Right cardiac atrium (tissue), 5 donors: ENCODE results near the gene SYT15. TPM values are rescaled to one million over a fixed set of nuclear protein-coding genes. Genes with fewer than 3 reads are reported as not detected.
"Not testable (repeated sequence)": the region's sequence is repeated elsewhere in the genome, so short reads cannot be mapped to it uniquely, and the experiment has no call there.

ENCODE experiments used
- ATAC-seq, 2 donors: fragments of 200-7000 bp; cut with Tn5 transposase; one replicate each; pipeline versions ENCODE4 v1.8.0 to v1.9.1; 2020; ENCODE audit warnings: moderate library complexity in 2 of 2, mild to moderate bottlenecking in 1 of 2
- DNase-seq, 3 donors: peaks; one replicate each; pipeline ENCODE4 v3.0.0-alpha.2; 2020
- H3K27ac ChIP-seq: one replicate; pipeline ENCODE4 v1.5.1; 2013; ENCODE audit warnings: mild to moderate bottlenecking, low read length, control low read depth, moderate library complexity
- H3K27me3 ChIP-seq: one replicate; pipeline ENCODE4 v1.6.1; 2013; ENCODE audit not compliant: control insufficient read depth, insufficient read depth
- H3K4me1 ChIP-seq: one replicate; pipeline ENCODE4 v1.6.1; 2013; ENCODE audit warnings: low read length; ENCODE audit not compliant: control insufficient read depth, insufficient read depth
- H3K4me3 ChIP-seq: one replicate; pipeline ENCODE4 v1.5.1; 2013; ENCODE audit warnings: low read length, control low read depth
- H3K9me3 ChIP-seq: one replicate; pipeline ENCODE4 v1.6.1; 2013; ENCODE audit warnings: low read length; ENCODE audit not compliant: control insufficient read depth
- WGBS: extraction: QIAGEN DNeasy Blood & Tissue Kit; methylation state at CpG from one replicate; pipeline ENCODE4 v1.1.7; 2013; 5-methylcytosine and 5-hydroxymethylcytosine counted together
- intact Hi-C, 4 donors: fragments of 100-400 bp; cut with DNase I; formaldehyde crosslinking; loops; one replicate each; pipeline versions ENCODE4 v1.11.0 to v1.14.0; 2022 to 2023
- polyA plus RNA-seq: library from polyadenylated mRNA; stranded (reverse); fragments of 200-250 nt; gene quantifications from one replicate; pipeline ENCODE4 v1.2.3, GENCODE V29; 2013
- total RNA-seq, 4 donors: library from RNA; stranded (reverse); fragmentation: NEBNext Ultra II Directional; extraction: Animal tissue kit (Norgen Biotek cat#: 25700); gene quantifications; one replicate each; pipeline ENCODE4 v1.2.1, GENCODE V29; 2021
- donor health status: healthy with polysubstance abuse.
- donor health status: DM: no; HTN: yes; CAD: no.
- donor health status: DM: no; HTN: no; CAD: no.
- donor health status: DM: no; HTN: yes; CAD: no; lungs with severe emphysema.
- donor health status: DM: yes; HTN: yes; CAD: no.

The SYT15 gene
- total and polyA plus RNA-seq, 5 donors: 2.6 to 4.1 (median 3.3) TPM

DNA sequence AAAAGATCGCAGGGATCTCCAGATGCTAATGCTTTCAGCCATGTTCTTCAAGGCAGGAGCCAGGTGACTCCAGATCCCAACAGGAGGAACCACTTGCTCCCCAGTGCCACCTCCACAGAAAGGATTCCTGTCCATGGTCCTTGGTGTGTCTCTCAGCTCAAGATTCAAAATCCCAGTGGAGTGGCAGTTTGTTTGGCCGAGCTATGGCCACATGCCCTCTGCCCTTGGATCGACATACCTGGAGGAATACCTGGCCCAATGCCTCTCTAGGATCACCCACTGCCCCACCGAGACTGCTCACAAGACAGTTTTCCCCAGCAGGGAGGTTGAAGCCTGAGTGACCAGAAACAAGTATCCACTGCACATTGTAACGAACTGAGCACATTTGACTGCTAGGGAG lies 18.5 kb upstream of the SYT15 start:
- ATAC-seq (no peak), DNase-seq (peak in 2 of 3 donors; percentile 13 to 33)
- H3K4me1 ChIP-seq: no peaks in the 10 kb centered on the region
- no peak overlapping the region for H3K4me3 ChIP-seq
- no peaks in the 10 kb centered on the region for H3K27me3 ChIP-seq
- no peak overlapping the region for H3K27ac ChIP-seq
- no peaks in the 10 kb centered on the region for H3K9me3 ChIP-seq
- WGBS: 75% methylated on average over 5 of the region's 5 CpGs
- intact Hi-C loops: no loop called here

DNA sequence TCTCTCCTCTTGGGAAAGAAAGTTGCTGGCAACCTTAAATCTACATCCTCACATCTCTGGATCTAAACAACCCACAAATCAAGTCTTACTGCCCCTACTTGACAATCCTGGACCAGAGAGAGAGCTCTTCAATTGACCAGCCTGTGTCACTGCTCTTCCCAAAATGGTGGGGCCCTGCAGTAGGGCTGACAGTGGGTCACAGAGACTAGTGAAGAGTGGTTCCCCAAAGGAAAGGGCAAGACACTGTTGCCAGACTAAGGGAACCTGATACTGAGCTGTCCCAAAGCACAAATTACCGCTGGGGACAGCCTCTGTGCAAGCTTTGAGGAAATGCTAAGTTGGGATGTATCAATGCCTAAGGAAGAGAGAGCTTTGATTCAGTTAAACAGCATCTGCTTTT lies 18.0 kb upstream of the SYT15 start:
- no peaks in the 10 kb centered on the region for H3K9me3 ChIP-seq
- no peaks in the 10 kb centered on the region for H3K27me3 ChIP-seq
- DNase-seq (peak in 1 of 3 donors; percentile 3), ATAC-seq (no peak)
- H3K4me1 ChIP-seq: no peaks in the 10 kb centered on the region
- H3K27ac ChIP-seq: no peak overlapping the region
- intact Hi-C loops: no loop called here
- H3K4me3 ChIP-seq: no peak overlapping the region
- 70% methylated on average over 1 of the region's 1 CpG for WGBS

DNA sequence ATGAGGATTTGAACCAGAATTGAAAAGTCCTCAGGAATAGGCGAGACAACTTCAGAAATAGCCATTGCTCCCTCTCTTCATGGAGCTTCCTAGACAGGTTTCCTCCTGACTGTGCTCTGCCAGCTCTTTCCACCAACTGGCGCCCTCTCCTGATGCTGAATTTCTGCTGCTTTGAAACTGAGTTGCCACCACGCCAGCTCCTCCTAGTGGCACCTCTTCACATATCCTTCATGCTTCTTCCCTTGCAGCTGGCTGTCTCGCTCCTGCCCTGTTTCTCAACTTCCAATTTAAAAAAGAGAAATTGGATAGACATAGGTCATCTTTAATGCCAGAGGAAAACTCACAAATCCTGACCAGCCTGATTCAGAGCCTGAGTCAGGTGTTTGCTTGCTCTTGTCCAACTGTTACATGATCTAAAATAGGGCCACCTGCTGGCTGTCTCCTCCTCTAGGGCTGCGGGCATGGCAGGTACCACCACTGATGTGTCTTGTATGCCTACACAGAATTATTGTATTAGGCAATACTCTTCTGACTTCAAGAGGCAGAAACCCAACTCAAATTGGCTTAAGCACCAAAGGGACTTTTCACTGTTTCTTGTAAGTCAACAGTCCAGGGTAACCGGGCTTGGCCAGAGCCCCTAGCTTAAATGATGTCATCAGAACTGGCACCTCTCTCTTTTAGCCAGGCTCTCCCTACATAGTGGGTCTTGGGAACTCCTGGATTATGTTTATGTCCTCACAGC lies 13.2 kb upstream of the SYT15 start:
- H3K27me3 ChIP-seq, H3K27ac ChIP-seq, H3K9me3 ChIP-seq, intact Hi-C loops, H3K4me3 ChIP-seq, H3K4me1 ChIP-seq: not testable (repeated sequence)
- 11% methylated on average over 4 of the region's 6 CpGs for WGBS
- peak; percentile 86 to 87 for ATAC-seq
- DNase-seq: peak; percentile 51 to 84 (median 62)

DNA sequence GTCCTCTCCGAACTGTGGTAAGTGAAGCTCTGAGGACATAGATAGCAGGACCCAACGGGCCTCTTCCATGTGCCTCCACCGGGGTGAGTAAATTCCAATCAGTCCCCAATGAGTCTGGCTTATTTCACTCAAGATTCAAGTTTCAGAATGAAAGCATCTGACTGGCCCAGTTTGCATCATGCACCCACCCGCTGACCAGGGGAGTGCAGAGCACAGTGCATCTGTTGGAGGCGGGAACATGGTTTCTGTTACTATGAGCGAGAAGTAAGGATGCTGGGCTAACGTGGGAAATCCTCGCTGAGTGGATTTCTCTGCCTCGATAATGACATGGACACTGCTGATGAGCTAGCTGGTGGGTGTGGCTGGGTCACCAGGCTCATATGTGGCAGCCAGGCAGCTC lies 11.8 kb upstream of the SYT15 start:
- intact Hi-C loops, ATAC-seq: not testable (repeated sequence)

DNA sequence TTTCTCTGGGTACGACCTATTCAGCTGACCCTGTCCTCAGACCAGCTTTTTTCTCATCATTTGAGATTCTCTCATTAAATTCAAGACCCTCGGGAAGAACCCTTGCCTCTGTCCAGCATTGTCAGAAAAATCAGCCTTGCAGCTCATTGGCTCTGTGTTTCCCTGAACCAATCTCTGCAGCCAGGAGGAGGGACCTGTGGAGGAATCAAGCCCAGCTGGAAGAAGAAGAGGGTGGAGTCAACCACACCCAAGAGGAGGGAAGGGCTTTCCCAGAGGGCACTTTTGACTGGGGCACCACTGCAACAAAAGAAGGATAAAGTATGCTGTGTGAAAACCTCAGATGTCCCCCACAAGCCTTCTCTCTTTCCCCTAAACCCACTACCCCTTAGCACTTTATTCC lies 8.3 kb upstream of the SYT15 start:
- H3K9me3 ChIP-seq, intact Hi-C loops, DNase-seq, ATAC-seq, H3K4me3 ChIP-seq, H3K27me3 ChIP-seq, H3K27ac ChIP-seq, H3K4me1 ChIP-seq: not testable (repeated sequence)
- WGBS: no CpG with 5 or more reads among the region's 2 CpGs

More for the DNA sequence above, 11.8 kb upstream of the SYT15 start:
- H3K27me3 ChIP-seq, H3K4me3 ChIP-seq, H3K4me1 ChIP-seq, H3K9me3 ChIP-seq, H3K27ac ChIP-seq: not testable (repeated sequence)
- peak in 1 of 3 donors; percentile 14 for DNase-seq
- 89% methylated on average over 3 of the region's 9 CpGs for WGBS

DNA sequence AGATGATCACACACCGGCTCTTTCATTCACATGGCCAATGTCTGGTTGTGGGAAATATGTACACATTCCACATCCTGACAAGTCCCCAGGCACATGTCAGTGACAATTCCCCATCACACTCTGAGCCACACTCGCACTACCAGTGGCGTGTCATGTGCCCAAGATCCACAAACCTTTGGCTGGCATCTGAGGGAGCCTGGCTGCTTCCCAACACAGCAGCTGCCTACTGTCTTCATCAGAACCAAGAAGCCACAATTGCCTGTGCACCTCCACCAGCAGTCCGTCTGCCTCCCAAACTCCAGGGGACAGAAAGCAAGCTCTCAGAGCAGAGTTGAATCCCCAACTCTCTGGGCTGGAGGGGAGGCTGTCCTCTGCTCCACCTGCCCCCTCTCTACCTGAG lies 6.2 kb upstream of the SYT15 start:
- H3K4me3 ChIP-seq, H3K27me3 ChIP-seq, H3K9me3 ChIP-seq, H3K27ac ChIP-seq, H3K4me1 ChIP-seq, intact Hi-C loops: not testable (repeated sequence)
- peak; percentile 31 to 75 (median 61) for DNase-seq
- ATAC-seq: peak; percentile 52 to 64
- WGBS: 45% methylated on average over 3 of the region's 4 CpGs

DNA sequence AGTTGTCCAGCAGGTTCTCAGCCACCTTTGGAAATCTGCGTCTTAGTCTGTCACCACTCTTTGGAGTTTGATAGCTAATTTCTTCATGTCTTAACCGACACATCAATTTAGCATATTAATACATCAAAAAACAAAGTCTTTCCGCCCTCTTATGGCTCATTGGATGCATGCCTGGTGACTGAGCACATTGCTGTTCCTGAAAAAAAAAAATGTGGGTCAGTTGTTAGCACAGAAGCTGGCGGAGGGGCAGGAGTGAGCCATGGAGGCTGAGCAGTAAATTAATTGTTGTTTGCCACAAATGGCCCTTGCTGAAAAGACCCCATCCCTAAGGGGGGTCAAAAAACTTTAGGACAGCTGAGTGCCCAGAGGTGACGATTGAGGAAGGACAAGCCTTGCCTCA lies 5.6 kb upstream of the SYT15 start:
- 53% methylated on average over 4 of the region's 5 CpGs for WGBS
- H3K9me3 ChIP-seq, ATAC-seq, intact Hi-C loops, H3K4me3 ChIP-seq, H3K27ac ChIP-seq, H3K27me3 ChIP-seq, DNase-seq, H3K4me1 ChIP-seq: not testable (repeated sequence)

DNA sequence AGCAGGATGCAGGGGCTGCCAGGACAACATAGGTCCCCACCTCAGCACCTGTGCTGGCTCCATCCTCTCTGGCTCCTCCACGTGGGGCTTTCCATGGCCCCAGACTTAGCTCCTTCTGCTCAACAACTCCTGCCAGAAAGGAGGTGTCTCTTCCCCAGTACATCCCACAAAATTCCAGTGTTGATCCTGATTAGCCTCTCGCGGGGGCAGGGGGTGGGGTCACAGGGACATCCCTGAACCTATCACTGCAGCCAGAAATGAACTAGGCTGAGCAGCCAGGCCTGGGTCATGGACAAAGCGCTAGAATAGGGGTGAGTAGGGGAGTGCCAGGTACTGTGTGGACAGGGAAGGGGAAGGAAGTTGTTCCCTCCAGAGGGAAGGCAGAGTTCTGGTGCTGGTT lies 5.0 kb upstream of the SYT15 start:
- ATAC-seq, H3K9me3 ChIP-seq, intact Hi-C loops, H3K4me3 ChIP-seq, H3K4me1 ChIP-seq, H3K27ac ChIP-seq, H3K27me3 ChIP-seq: not testable (repeated sequence)
- peak in 1 of 3 donors; percentile 22 for DNase-seq
- 80% methylated on average over 3 of the region's 4 CpGs for WGBS

DNA sequence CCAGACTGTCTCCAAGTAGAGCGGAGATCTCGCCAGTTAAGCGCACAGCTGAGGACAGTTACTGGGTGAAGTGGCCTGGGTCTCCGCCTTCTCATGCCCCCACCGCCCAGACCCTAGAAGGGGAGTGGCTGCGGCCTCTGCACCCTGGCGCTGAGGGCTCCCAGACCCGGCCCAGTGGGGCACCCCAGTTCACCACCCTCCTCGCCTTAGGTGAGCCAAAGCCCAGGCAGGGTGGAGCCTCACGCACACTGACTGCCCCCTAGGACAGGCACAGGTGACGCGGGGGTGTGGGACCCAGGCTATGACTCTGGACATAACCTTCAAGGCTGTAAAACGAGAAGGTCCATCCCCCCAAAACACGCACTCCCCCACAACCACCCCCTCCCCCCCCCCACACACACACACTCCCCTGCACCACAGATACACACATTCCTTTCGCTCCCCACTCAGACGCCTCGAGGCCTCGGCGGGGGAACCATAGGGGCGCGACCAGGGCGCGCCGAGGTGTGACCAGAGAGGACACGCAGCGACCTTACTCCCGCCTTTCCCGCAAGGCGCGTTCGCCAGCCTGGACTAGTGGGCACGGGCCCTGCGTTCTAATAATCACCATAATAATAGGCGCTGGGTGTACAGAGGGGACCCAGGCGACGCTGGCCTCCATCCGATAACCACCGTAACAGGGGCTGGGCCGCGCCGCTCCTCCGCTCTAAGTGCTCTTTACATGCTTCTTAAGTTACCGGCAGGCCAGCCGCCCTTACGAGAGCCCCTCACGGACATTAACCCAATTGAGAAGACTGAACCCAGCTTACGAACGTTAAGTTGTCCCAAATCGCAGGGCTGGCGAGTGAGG lies 1.1 kb upstream of the SYT15 start:
- H3K4me1 ChIP-seq, H3K9me3 ChIP-seq, H3K27me3 ChIP-seq, H3K4me3 ChIP-seq, ATAC-seq, intact Hi-C loops, H3K27ac ChIP-seq: not testable (repeated sequence)
- WGBS: 37% methylated on average over 40 of the region's 50 CpGs
- peak in 2 of 3 donors; percentile 32 to 35 for DNase-seq

DNA sequence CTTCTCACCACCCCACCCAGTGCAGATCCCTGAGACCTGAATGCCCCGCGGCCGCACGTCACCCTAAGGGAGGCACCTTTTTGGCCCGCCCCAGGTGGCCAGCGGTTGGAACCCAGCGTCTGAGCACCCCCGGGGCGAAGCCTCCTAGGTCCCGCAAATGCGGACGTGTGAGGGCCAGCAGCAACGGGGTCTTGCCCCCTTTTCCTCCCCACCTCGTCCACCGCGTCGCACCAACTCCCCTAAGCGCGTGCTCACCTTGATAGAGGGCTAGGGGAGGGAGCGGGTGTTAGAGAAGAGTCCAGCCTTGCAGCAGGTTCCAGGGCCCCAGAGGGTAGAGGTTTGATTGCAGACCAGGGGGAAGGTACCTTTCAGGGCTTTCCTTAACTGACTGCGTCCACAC lies 450 bp downstream of the SYT15 start:
- DNase-seq, H3K4me3 ChIP-seq, H3K27me3 ChIP-seq, H3K27ac ChIP-seq, ATAC-seq, H3K9me3 ChIP-seq, intact Hi-C loops, H3K4me1 ChIP-seq: not testable (repeated sequence)
- 58% methylated on average over 12 of the region's 21 CpGs for WGBS

DNA sequence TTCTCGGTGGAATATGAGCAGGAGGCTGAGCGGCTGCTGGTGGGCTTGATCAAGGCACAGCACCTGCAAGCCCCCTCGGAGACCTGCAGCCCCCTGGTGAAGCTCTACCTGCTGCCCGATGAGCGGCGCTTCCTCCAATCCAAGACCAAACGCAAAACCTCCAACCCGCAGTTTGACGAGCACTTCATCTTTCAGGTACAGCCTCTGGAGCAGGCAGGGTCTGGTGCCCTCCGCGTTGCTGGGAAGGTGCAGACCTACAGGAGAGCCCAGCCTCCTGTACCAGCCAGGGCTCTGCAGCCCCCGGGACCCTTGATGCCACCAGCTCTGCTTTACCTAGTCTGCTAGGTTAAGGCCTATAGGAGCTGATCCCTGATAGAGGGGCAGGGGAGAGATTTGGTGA lies 3.1 kb downstream of the SYT15 start:
- DNase-seq, H3K4me3 ChIP-seq, H3K27me3 ChIP-seq, H3K27ac ChIP-seq, H3K4me1 ChIP-seq, ATAC-seq, H3K9me3 ChIP-seq, intact Hi-C loops: not testable (repeated sequence)
- 97% methylated on average over 8 of the region's 12 CpGs for WGBS
